Measurements from ENCODE around the gene SYCP2L.

The SYCP2L gene

GRCh38 chr6:10933126-10933525 lies 46.3 kb downstream of the SYCP2L start:
- TF ChIP-seq CTCF (conservative IDR thresholded peaks at IDR 0.05; ENCODE audit: low read depth, low read length): no peak
- Histone ChIP-seq H2AFZ (ENCODE audit: low read depth) (no peak overlapping the region), H4K20me1 (ENCODE audit: insufficient read depth) (no peaks in the 10 kb centered on the region), H3K27ac (no peak overlapping the region), H3K4me3 (IDR thresholded peaks at IDR 0.05; ENCODE audit: insufficient read depth, low read depth, low read length) (no peak overlapping the region), H3K36me3 (ENCODE audit: insufficient read depth) (no peaks in the 10 kb centered on the region), H3K27me3 (ENCODE audit: insufficient read depth, low read depth) (no peaks in the 10 kb centered on the region), H3K79me2 (ENCODE audit: insufficient read depth, low read depth) (no peaks in the 10 kb centered on the region), H3K9ac (no peak overlapping the region), H3K4me2 (no peak overlapping the region), H3K4me1 (ENCODE audit: low read depth, poor library complexity, severe bottlenecking) (no peaks in the 10 kb centered on the region)

- Histone ChIP-seq H3K36me3 (ENCODE audit: insufficient read depth) (no peaks in the 10 kb centered on the region), H3K4me2 (no peak overlapping the region), H3K9ac (no peak overlapping the region), H2AFZ (ENCODE audit: low read depth) (no peak overlapping the region), H3K27ac (no peak overlapping the region), H3K79me2 (ENCODE audit: insufficient read depth, low read depth) (no peaks in the 10 kb centered on the region), H3K4me1 (ENCODE audit: low read depth, poor library complexity, severe bottlenecking) (no peaks in the 10 kb centered on the region), H3K4me3 (IDR thresholded peaks at IDR 0.05; ENCODE audit: insufficient read depth, low read depth, low read length) (no peak overlapping the region), H4K20me1 (ENCODE audit: insufficient read depth) (no peaks in the 10 kb centered on the region), H3K27me3 (ENCODE audit: insufficient read depth, low read depth) (no peaks in the 10 kb centered on the region)
- TF ChIP-seq CTCF (conservative IDR thresholded peaks at IDR 0.05; ENCODE audit: low read depth, low read length): no peak
Measured at GRCh38 chr6:10939840-10940239, 53.0 kb downstream of the SYCP2L start.

- H4K20me1 ChIP-seq (ENCODE audit: insufficient read depth): no peaks in the 10 kb centered on the region
- H3K4me2 ChIP-seq: no peak overlapping the region
- H3K4me1 ChIP-seq (ENCODE audit: low read depth, poor library complexity, severe bottlenecking): no peaks in the 10 kb centered on the region
- no peaks in the 10 kb centered on the region for H3K79me2 ChIP-seq (ENCODE audit: insufficient read depth, low read depth)
- no peak overlapping the region for H3K9ac ChIP-seq
- no peak overlapping the region for H3K27ac ChIP-seq
- no peak for TF ChIP-seq CTCF (conservative IDR thresholded peaks at IDR 0.05; ENCODE audit: low read depth, low read length)
- no peaks in the 10 kb centered on the region for H3K36me3 ChIP-seq (ENCODE audit: insufficient read depth)
- no peaks in the 10 kb centered on the region for H3K27me3 ChIP-seq (ENCODE audit: insufficient read depth, low read depth)
- no peak overlapping the region for H3K4me3 ChIP-seq (IDR thresholded peaks at IDR 0.05; ENCODE audit: insufficient read depth, low read depth, low read length)
- H2AFZ ChIP-seq (ENCODE audit: low read depth): no peak overlapping the region
Measured at GRCh38 chr6:10945845-10946244, 59.0 kb downstream of the SYCP2L start.

- Histone ChIP-seq H3K79me2 (ENCODE audit: insufficient read depth, low read depth) (no peaks in the 10 kb centered on the region), H3K4me1 (ENCODE audit: low read depth, poor library complexity, severe bottlenecking) (no peaks in the 10 kb centered on the region), H3K4me2 (no peak overlapping the region), H3K4me3 (IDR thresholded peaks at IDR 0.05; ENCODE audit: insufficient read depth, low read depth, low read length) (no peak overlapping the region), H3K36me3 (ENCODE audit: insufficient read depth) (no peaks in the 10 kb centered on the region), H4K20me1 (ENCODE audit: insufficient read depth) (no peaks in the 10 kb centered on the region), H3K9ac (no peak overlapping the region), H2AFZ (ENCODE audit: low read depth) (no peak overlapping the region), H3K27me3 (ENCODE audit: insufficient read depth, low read depth) (no peaks in the 10 kb centered on the region), H3K27ac (no peak overlapping the region)
- TF ChIP-seq CTCF (conservative IDR thresholded peaks at IDR 0.05; ENCODE audit: low read depth, low read length): no peak
Measured at GRCh38 chr6:10947966-10948365, 61.1 kb downstream of the SYCP2L start.

Data from KMS-11 (cell line).